Measurements from ENCODE around the gene ZC3H12D.
"Not testable (repeated sequence)": the region's sequence is repeated elsewhere in the genome, so short reads cannot be mapped to it uniquely, and the experiment has no call there.

Gene ZC3H12D

GRCh38 chr6:149457316-149457884 is 27.4 kb downstream of the ZC3H12D start:
- no peak for DNase-seq

- no peak for DNase-seq
These were observed 28.3 kb downstream of the ZC3H12D start for GRCh38 chr6:149456311-149457021.

GRCh38 chr6:149455031-149455732 is 29.6 kb downstream of the ZC3H12D start:
- DNase-seq: no peak

GRCh38 chr6:149454346-149454848 is 30.4 kb downstream of the ZC3H12D start:
- DNase-seq: no peak

- no peak for DNase-seq
These were observed 31.0 kb downstream of the ZC3H12D start for GRCh38 chr6:149453597-149454345.

GRCh38 chr6:149452037-149452939 is 32.5 kb downstream of the ZC3H12D start:
- DNase-seq: no peak

GRCh38 chr6:149451376-149452036 is 33.3 kb downstream of the ZC3H12D start:
- DNase-seq: no peak

- DNase-seq: no peak
These were observed 34.0 kb downstream of the ZC3H12D start for GRCh38 chr6:149450679-149451375.

- DNase-seq: no peak
These were observed 34.8 kb downstream of the ZC3H12D start for GRCh38 chr6:149449831-149450678.

- DNase-seq: no peak
These were observed 35.9 kb downstream of the ZC3H12D start for GRCh38 chr6:149448821-149449453.

GRCh38 chr6:149446791-149447376 is 37.9 kb downstream of the ZC3H12D start:
- DNase-seq: no peak

- DNase-seq: no peak
These were observed 39.2 kb downstream of the ZC3H12D start for GRCh38 chr6:149445573-149445972.

GRCh38 chr6:149445095-149445466 is 39.7 kb downstream of the ZC3H12D start:
- DNase-seq: no peak

GRCh38 chr6:149444360-149445094 is 40.3 kb downstream of the ZC3H12D start:
- DNase-seq: not testable (repeated sequence)

- DNase-seq: no peak
These were observed 41.2 kb downstream of the ZC3H12D start for GRCh38 chr6:149443411-149444181.

GRCh38 chr6:149441740-149442139 is 43.1 kb downstream of the ZC3H12D start:
- DNase-seq: no peak

All from bone marrow (tissue), 2 donors.